ENCODE measurements around the gene AP1M1.

Gene AP1M1

GRCh38 chr19:16232127-16232526 is 34.4 kb downstream of the AP1M1 start:
- no peak for DNase-seq (ENCODE audit: low read depth in 2 of 2)

GRCh38 chr19:16232568-16232967 is 34.9 kb downstream of the AP1M1 start:
- DNase-seq (ENCODE audit: low read depth in 2 of 2), result no peak

- DNase-seq (ENCODE audit: low read depth in 2 of 2), result no peak
Measured at GRCh38 chr19:16233081-16233776, 35.5 kb downstream of the AP1M1 start.

- DNase-seq (ENCODE audit: low read depth in 2 of 2), result no peak
Measured at GRCh38 chr19:16233836-16234551, 36.3 kb downstream of the AP1M1 start.

GRCh38 chr19:16234552-16235445 is 37.1 kb downstream of the AP1M1 start:
- DNase-seq (ENCODE audit: low read depth in 2 of 2), result no peak

GRCh38 chr19:16235811-16236652 is 38.3 kb downstream of the AP1M1 start:
- DNase-seq (ENCODE audit: low read depth in 2 of 2), result no peak

- DNase-seq (ENCODE audit: low read depth in 2 of 2), result no peak
Measured at GRCh38 chr19:16244091-16244490, 46.4 kb downstream of the AP1M1 start.

- DNase-seq (ENCODE audit: low read depth in 2 of 2), result peak; percentile 59 to 82
Measured at GRCh38 chr19:16247353-16248182, 49.9 kb downstream of the AP1M1 start.

- no peak for DNase-seq (ENCODE audit: low read depth in 2 of 2)
Measured at GRCh38 chr19:16248380-16249023, 50.8 kb downstream of the AP1M1 start.

- no peak for DNase-seq (ENCODE audit: low read depth in 2 of 2)
Measured at GRCh38 chr19:16249826-16250404, 52.2 kb downstream of the AP1M1 start.

- no peak for DNase-seq (ENCODE audit: low read depth in 2 of 2)
Measured at GRCh38 chr19:16252459-16253205, 54.9 kb downstream of the AP1M1 start.

GRCh38 chr19:16254851-16255408 is 57.2 kb downstream of the AP1M1 start:
- DNase-seq (ENCODE audit: low read depth in 2 of 2), result no peak

- DNase-seq (ENCODE audit: low read depth in 2 of 2), result no peak
Measured at GRCh38 chr19:16257509-16258002, 59.8 kb downstream of the AP1M1 start.

GRCh38 chr19:16258440-16258903 is 60.8 kb downstream of the AP1M1 start:
- no peak for DNase-seq (ENCODE audit: low read depth in 2 of 2)

- DNase-seq (ENCODE audit: low read depth in 2 of 2), result no peak
Measured at GRCh38 chr19:16259385-16260159, 61.9 kb downstream of the AP1M1 start.

GRCh38 chr19:16260160-16260811 is 62.6 kb downstream of the AP1M1 start:
- no peak for DNase-seq (ENCODE audit: low read depth in 2 of 2)

- DNase-seq (ENCODE audit: low read depth in 2 of 2), result no peak
Measured at GRCh38 chr19:16260812-16261161, 63.1 kb downstream of the AP1M1 start.
